SK-N-SH treated with all-trans-retinoic acid at 6 μM for 48 hours (cell line): Measurements from ENCODE around the gene FAM181A.

Source experiments
- BACH2 ChIP-seq: fragments of 250-450 bp; sonication (Bioruptor Pico); IDR thresholded peaks from 2 replicates; pipeline ENCODE4 v1.9.0; 2021; ENCODE audit warnings: mild to moderate bottlenecking, borderline replicate concordance
- ISL1 ChIP-seq: fragments of 250-450 bp; sonication (Bioruptor Pico); IDR thresholded peaks from 2 replicates; pipeline ENCODE4 v2.1.2; 2022; ENCODE audit warnings: mild to moderate bottlenecking, moderate library complexity
- OSR1 ChIP-seq: fragments of 250-450 bp; sonication (Bioruptor Pico); IDR thresholded peaks from 2 replicates; pipeline ENCODE4 v1.8.0; 2022; ENCODE audit warnings: moderate library complexity, mild to moderate bottlenecking, inconsistent platforms
- PATZ1 ChIP-seq: fragments of 250-450 bp; sonication (Bioruptor Pico); IDR thresholded peaks from 2 replicates; pipeline ENCODE4 v1.8.0; 2020; ENCODE audit warnings: mild to moderate bottlenecking, moderate library complexity, borderline replicate concordance
- RARB ChIP-seq: fragments of 250-450 bp; sonication (Bioruptor Pico); IDR thresholded peaks from 2 replicates; pipeline ENCODE4 v1.8.0; 2021; ENCODE audit warnings: mild to moderate bottlenecking, moderate library complexity
- TOX ChIP-seq: fragments of 250-450 bp; sonication (Bioruptor Pico); IDR thresholded peaks from 2 replicates; pipeline ENCODE4 v1.8.0; 2021; ENCODE audit warnings: mild to moderate bottlenecking, moderate library complexity, borderline replicate concordance
- ZFP3 ChIP-seq: fragments of 250-450 bp; sonication (Bioruptor Pico); IDR thresholded peaks from 2 replicates; pipeline ENCODE4 v1.5.0; 2020; ENCODE audit warnings: mild to moderate bottlenecking, moderate library complexity
- ZFP30 ChIP-seq: fragments of 450-650 bp; formaldehyde crosslinking; IDR thresholded peaks from 2 replicates; pipeline ENCODE4 v1.5.0; 2022; ENCODE audit warnings: mild to moderate bottlenecking, moderate library complexity
- ZNF565 ChIP-seq: fragments of 450-650 bp; formaldehyde crosslinking; conservative IDR thresholded peaks from 2 replicates; pipeline ENCODE4 v1.5.0; 2020; ENCODE audit warnings: low read depth, mild to moderate bottlenecking, moderate library complexity
- ZNF70 ChIP-seq: fragments of 450-650 bp; formaldehyde crosslinking; IDR thresholded peaks from 2 replicates; pipeline ENCODE4 v1.5.0; 2020; ENCODE audit warnings: mild to moderate bottlenecking, moderate library complexity
- ZNF8 ChIP-seq: fragments of 450-650 bp; formaldehyde crosslinking; IDR thresholded peaks from 2 replicates; pipeline ENCODE4 v1.5.0; 2020; ENCODE audit warnings: mild to moderate bottlenecking, moderate library complexity

- no peak for TF ChIP-seq TOX
- TF ChIP-seq ZNF8 (CRISPR knock-in tag), result no peak
- no peak for TF ChIP-seq ZNF565
- no peak for TF ChIP-seq BACH2
- TF ChIP-seq ZFP30 (CRISPR knock-in tag), result no peak
- TF ChIP-seq ISL1, result no peak
- no peak for TF ChIP-seq ZNF70
- no peak for TF ChIP-seq ZFP3 (CRISPR knock-in tag)
- TF ChIP-seq PATZ1 (CRISPR knock-in tag), result no peak
- TF ChIP-seq RARB (CRISPR knock-in tag), result no peak
- no peak for TF ChIP-seq OSR1 (CRISPR knock-in tag)
These were observed 28.4 kb upstream of the FAM181A start for GRCh38 chr14:93898731-93899130.
